ENCODE data around the gene NAP1L5. TPM values are rescaled to one million over a fixed set of nuclear protein-coding genes. Genes with fewer than 3 reads are reported as not detected.

The NAP1L5 gene
- total and polyA plus RNA-seq, 9 of the 15 experiments (the other 6 are each of a cell fraction or from before 2014, with no cell fraction given), result 2.4 to 10.6 (median 7.0) TPM

GRCh38 chr4:88719381-88719780 lies 21.8 kb upstream of the NAP1L5 start (continued):
- TF ChIP-seq HBP1 (CRISPR knock-in tag; IDR thresholded peaks at IDR 0.05), result peak; percentile 18; the same call in 1 of the 2 replicates
- TF ChIP-seq ZNF512 (tag; IDR thresholded peaks at IDR 0.05), result peak; percentile 92
- no peak for TF ChIP-seq EP300 (IDR thresholded peaks at IDR 0.05; ENCODE audit: low read length)
- TF ChIP-seq ZNF830 (CRISPR knock-in tag; IDR thresholded peaks at IDR 0.05), result no peak
- TF ChIP-seq ZNF395 (CRISPR knock-in tag; IDR thresholded peaks at IDR 0.05), result no peak
- no peak for TF ChIP-seq PPARD (CRISPR knock-in tag; IDR thresholded peaks at IDR 0.05)
- 0 out of 2 replicates have a peak, but pooled peaks have one; percentile 33 for TF ChIP-seq THRB (CRISPR knock-in tag; conservative IDR thresholded peaks at IDR 0.05)
- peak; percentile 18; the same call in 1 of the 2 replicates for TF ChIP-seq OTX1 (CRISPR knock-in tag; IDR thresholded peaks at IDR 0.05)

Measured in K562 (cell line).